GM21825 (cell line): Measurements from ENCODE around the gene HES2.
"Not testable (repeated sequence)": the region's sequence is repeated elsewhere in the genome, so short reads cannot be mapped to it uniquely, and the experiment has no call there.

Source experiments
- ATAC-seq: cut with Tn5 transposase; IDR thresholded peaks from one replicate; pipeline ENCODE4 v1.9.1; 2021; ENCODE audit warnings: mild to moderate bottlenecking, moderate library complexity; ENCODE audit not compliant: unreplicated experiment

Gene HES2

DNA sequence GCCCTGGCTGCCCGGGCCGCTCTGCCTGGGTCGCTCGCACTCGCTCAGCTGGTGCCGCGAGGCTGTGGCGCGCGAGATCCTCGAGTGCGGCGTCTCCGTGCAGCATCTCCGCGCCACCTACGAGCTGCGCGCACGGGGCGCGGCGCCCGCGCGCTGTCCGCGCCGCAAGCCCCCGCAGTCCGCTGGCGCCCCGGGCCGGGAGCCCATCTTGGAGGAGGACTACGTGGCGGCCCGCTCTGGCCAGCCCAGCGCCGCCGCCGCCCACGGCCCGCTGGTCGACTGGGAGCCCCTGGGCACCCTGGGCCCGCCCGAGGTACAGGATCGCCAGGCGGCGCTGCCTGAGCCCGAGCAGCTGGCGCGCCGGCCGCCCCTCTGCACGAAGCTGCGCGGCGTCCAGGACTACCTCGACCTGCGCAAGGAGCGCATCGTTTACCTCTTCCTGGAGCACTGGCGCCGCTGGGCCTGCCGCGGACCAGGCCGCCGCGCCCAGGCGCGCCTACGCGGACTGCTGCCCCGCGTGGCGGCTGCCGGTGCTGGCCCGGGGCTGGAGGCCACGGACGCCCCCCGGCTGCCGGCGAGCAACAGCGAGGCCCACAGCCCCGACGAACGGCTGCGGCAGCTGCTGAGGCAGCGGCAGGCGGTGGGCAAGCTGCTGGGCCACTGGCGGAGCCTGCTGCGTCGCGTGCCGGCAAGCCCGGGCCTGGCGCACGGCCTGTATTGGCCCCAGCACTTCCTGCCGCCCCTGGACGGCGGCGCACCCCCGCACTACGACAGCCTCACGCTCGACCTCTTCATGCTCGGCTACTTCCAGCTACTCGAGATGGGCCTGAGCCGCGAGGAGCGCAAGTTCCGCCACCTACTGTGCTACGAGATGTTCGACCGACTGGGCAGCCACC is 35.4 kb upstream of the HES2 start:
- ATAC-seq, result no peak

DNA sequence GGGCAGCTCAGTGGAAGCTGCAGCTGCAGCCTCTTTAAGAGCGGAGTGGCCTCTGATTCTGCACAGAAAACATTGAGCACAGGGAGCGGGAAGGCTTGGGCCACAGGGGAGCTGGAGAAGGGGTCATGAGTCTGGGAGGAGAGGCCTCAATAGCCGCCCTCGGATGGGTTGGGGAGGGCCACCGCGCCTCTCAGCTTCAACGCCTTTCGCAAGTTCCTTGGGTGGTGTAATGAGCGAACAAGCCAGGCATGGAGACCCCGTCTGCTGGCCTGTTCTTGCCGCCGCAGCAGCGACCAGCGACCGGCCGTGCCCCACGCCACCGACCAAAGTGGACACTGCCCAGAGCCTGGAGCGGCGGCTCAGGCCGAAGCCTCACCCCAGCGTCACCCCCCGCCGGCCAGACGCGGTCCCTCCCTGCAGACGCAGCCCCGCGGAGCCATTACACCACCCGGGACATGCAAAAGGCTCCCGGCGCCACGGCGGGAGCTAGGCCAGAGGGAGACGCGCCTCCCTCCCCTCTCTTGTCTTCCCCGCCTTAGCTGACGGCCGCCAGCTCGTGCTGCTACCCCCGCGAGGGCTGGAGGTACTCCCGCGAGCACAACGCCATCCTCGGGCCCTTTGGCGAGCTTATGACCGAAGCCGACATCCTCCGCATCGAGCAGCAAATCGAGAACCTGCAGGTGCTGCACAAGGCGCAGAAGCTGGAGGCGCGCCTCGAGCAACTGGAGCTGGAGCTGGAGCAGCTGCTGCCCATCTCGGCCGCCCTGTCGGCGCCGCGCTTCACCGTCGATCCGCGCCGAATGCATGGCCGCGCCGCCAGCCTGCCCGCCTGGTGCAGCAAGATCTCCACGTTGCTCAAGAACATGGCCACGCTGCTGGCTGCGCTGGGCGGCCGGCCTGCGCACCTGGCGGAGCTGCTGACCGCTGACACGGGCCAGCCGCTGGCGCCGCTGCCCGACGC is 34.5 kb upstream of the HES2 start:
- ATAC-seq, result not testable (repeated sequence)

DNA sequence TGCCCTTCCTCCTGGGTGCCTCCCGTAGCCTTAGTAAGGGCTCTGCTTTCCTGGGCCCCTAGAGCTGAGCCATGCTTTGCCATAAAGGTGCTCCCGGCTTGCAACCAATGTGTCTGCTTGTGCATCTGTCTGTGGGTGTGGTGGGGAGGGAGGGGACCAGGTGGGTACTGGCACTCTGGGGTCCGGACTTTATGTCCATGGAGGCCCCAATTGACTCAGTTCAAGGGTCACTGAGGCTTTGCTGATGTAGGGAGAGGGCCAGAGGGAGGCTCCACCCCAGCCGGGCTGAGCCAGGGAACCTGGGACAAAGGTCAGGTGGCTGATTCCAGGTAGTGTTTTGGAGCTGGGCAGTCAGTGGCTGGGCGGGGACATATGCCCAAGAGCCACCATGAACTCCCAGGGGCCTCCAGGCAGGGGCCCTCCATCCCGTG is 31.2 kb upstream of the HES2 start:
- ATAC-seq, result no peak

DNA sequence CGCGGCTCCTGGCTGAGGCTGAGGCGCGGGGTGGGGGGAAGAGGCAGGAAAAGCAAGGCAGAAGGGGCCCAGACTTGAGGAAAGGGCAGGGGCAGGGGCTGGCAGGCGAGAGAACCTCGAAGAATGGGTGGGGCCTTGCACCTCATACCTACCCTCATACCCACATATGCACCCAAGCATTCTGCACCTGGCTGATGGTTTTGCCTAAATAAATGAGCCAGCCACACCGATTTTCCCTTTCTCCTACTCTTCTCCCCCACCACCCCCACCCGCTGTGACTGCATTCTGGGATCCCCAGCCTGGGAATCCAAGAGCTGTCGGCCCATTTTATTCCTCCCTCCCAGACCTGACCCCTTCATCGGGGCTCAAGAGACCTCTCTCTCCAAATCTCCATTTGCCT is 30.8 kb upstream of the HES2 start:
- ATAC-seq, result not testable (repeated sequence)

DNA sequence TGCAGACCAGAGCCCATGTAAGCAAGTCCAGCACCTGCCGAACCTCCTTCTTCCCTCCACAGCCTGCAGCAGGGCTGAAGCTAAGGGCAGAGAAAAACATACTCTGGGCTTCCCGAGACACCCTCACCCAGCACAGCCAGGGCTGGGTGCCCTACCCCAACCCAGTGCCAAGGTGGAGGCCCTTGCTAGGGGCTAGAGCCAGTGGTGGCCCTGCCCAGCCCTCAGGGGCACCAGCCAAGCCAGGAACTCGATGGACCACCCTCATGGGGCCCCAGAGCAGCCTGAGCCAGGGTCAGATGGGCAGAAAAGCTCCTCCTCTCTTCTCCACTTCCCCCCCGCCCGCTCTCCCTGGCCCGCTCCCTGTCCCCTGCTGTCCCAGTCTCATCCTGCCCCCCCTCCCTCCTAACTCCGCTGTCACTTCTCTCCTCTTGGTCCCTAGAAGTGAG is 30.3 kb upstream of the HES2 start:
- no peak for ATAC-seq

DNA sequence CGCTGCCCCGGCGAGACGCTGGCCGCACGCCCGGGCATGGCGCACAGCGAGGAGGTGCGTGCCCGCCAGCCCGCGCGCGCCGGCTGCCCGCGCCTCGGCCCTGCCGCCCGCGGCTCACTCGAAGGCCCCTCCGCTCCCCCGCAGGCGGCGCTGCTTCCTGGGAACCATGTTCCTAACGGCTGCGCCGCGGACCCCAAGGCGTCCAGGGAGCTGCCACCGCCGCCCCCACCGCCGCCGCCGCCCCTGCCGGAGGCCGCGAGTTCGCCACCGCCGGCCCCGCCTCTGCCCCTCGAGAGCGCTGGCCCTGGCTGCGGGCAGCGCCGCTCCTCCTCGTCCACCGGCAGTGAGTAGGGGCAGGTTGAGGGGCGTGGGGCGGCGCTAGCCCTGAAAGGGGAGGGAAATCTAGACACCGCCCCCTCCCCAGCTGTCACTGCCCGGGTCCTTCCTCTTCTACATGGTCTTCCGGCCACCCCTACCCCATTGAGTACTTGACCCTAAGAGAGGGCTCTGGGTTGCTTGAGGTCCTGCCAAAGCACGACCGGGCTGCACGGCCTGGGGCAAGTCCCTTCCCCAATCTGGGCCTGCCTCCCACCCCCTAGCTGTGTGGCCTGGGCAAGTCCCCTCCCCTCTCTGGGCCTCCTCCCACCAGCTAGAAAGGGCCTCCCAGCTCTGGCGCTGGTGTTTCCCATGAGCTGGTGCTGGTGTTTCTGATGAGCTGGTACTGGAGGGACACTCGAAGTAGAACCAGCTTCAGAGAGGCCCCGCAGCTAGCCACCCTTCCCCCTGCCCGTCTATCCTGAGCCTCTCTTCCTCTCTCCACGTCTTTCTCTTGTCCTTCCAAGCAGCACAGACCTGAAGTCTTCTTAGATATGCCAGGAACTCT is 29.3 kb upstream of the HES2 start:
- ATAC-seq, result no peak

DNA sequence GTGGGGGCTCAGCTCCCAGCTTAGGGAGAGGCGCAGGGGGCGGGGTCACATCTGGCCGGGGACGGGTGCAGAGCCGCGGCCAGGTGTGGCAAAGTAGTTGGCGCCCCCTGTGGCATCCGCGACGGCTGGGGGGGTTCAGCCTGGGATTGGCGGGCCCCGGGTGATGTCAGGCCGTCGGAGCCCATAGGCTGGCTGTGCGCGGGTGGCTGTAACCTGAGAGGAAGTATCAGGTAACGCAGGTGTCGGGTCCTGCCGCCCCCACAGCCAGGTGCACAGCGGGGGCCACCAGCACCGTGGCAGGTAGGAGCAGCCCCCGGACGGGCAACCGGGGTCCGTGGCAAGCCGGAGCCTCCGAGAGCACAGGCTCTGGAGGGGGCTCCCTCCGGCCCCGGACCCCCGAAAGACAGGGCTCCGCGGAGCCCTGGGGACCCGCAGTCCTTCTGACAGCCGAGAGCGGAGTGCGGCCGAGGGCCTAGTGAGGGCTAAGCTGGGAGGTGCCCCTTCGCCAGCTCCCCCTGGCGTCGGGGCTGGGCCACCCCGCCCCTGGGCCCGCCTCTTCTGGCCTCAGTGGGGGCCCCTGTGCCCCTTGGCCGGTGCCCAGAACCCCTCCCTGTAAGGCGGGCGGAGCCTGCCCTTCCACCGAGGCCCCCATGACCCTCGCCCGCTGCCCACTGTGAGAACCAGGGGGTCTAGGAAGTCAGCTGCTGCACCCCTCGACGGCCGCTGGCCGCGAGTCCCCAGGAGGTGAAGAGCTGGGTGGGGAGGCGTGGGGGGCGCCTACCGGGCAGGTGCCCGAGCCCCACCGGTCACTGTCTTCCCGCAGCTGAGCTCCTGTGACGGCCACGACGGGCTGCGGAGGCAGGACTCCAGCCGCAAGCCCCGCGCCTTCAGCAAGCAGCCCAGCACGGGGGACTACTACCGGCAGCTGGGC is 28.4 kb upstream of the HES2 start:
- ATAC-seq, result no peak

DNA sequence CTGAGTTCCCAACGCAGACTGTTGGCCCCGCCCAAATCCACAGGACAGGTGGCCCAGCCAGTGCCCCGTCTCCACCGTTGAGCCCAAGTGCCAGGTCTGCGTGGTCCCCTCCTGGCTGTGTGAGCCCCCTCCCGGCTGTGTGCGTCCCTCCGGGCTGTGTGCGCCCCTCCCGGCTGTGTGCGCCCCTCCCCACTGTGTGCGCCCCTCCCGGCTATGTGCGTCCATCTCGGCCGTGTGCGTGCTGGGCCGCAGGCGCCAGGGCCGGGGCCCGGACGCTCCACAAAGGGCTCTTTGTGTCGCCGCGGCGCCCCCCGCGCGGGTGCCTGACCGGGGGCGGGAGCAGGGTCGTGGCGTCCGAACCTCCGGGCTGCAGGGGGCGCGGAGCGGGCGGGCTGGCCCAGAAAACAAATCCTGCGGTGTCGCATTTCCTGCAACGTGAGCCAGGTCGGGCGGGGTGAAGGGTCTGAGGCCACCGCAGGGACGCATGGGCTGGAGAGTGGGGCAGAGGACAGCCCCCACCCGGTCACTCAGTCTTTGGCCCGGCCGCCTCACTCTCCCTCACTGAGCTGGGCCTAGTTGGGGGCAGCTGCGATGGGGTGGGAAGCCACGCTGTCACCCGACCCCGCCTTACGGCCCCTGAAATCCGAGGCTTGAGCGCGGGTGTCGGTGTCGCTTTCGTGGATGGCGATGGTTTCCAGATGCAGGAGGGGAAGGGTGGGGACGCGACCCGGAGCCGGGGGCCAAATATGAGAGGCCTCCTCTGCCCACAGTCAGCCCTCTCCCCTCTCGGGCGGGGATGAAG is 27.5 kb upstream of the HES2 start:
- no peak for ATAC-seq

DNA sequence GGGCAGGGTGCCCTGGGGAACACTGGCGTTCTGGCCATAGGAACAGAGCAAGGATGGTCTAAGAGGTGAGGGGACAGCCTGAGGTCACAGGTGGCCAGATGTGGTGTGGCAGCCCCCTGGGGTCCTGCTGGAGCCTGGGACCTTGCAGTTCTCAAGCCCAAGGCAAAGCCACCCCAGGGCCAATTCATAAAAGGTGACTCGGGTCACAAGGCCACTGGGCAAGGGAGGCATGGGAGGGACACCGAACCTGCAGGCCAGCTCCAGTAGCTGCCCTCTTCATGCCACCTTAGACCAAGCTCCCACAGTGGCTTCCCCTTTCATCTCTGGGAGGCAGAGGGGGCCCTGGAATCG is 26.9 kb upstream of the HES2 start:
- ATAC-seq, result no peak

DNA sequence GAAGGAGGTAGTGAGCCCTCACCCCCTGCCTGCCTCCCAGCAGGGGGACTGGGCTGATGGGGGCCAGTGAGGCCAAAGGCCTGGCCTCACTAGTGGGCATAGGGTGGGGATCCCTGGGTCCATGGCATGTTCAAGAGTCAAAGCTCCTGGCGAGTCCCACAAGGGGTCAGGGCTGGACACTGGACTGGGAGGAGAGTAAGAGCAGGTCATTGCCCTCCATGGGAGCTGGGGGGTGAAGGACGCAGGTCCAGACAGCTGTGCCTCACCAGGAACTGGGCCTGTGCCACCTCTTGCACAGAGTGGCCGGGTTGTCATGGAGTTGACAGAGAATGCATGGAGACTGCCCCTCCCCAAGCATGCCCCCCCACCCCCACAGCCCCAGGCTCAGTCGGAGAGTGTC is 26.2 kb upstream of the HES2 start:
- ATAC-seq, result not testable (repeated sequence)

DNA sequence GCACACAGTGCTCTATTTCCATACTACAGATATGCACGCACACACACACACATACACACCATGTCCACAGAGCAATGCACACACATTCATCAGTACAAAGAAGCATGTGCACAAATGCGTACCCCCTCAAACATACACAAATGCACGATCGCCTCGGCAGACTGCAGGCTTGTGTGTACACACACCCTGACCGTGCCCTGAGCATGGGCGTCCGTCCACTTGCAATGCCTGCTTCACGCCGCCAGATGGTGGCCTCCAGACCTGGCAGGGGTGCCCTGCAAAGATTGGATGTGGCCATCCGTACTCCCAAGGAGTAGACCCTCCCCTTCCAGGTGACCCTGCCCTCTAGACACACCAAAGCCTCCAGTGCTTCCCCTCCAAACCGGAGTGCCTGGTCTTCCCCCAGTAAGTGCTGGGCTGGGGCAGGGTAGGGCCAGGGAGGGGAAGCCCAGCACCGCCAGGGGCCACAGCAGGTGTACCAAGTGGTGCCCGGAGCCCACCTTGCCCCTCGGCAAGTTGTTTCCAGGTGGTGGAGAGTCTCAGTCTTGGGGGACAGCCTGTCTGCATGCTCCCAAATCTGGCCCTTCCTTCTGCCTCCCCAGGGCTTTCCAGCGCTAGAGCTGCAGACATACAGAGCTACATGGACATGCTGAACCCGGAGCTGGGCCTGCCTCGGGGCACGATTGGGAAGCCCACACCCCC is 25.5 kb upstream of the HES2 start:
- ATAC-seq, result no peak

DNA sequence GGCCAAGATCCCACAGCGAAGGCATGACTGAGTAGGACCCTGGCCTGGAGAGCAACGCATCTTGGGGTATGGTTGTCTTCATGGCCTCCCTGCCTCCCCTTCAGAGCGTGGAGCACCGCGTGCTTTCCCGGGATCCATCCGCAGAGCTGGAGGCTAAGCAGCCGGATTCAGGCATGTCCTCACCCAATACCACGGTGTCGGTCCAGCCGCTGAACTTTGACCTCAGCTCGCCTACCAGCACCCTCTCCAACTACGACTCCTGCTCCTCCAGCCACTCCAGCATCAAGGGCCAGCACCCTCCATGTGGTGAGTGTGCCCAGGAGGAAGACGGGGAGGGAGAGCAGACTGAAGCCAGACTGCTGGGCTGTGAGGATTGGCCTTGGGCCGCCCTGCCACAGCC is 24.7 kb upstream of the HES2 start:
- no peak for ATAC-seq

DNA sequence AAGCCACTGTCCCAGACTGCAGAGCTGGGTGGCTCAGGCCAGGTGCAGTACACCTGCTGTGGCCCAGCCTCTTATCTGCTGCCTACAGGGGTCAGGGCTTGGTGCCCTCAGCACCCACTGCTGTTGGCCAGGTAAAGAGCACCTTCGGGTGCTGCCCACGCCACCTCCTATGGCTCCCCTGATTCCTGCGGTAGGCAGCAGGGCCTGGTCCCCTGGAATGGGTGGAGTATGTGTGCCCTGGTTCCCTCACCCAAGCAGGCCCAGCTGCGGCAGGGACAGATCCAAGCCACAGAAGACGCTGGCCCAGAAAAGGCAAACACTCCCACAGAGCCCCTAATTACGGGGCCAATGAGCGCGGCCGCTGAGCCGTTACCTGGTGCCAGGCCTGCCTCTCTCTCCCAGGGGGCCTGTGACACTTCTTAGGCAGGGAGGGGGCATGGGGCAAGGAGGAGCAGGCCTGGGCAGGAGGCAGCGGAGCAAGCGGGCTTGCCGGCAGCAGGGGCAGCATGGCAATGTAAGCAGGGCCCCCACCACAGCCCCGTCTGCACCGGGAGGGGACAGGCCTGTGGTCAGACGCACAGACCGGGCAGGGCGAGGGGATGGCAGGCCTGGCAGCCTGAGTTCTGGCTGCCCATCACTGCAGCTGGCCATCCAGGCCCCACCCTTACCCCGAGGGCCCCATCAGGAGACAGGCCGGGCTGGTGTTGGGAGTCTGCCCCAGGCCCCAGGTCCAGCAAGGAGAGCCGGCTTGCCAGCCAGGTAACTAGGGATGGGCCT is 23.8 kb upstream of the HES2 start:
- no peak for ATAC-seq

DNA sequence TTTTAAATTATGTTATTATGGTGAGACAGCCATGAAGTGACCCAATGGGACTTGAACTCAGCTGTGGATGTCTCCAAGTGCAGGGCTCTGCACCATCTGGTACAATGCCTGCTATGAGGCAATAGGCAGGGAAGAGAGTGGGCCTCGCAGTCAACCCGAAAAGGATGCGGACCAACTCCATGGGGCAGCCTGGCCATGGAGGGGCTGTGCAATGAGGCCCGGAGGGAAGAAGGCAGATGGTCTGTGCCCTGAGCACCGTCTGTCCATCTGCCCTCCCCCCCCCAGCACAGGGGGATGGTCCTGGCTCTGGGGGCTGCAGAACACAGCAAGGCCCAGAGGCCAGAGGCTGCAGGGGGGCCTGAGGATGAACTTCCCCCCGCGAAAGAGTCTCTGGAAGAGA is 21.9 kb upstream of the HES2 start:
- no peak for ATAC-seq

DNA sequence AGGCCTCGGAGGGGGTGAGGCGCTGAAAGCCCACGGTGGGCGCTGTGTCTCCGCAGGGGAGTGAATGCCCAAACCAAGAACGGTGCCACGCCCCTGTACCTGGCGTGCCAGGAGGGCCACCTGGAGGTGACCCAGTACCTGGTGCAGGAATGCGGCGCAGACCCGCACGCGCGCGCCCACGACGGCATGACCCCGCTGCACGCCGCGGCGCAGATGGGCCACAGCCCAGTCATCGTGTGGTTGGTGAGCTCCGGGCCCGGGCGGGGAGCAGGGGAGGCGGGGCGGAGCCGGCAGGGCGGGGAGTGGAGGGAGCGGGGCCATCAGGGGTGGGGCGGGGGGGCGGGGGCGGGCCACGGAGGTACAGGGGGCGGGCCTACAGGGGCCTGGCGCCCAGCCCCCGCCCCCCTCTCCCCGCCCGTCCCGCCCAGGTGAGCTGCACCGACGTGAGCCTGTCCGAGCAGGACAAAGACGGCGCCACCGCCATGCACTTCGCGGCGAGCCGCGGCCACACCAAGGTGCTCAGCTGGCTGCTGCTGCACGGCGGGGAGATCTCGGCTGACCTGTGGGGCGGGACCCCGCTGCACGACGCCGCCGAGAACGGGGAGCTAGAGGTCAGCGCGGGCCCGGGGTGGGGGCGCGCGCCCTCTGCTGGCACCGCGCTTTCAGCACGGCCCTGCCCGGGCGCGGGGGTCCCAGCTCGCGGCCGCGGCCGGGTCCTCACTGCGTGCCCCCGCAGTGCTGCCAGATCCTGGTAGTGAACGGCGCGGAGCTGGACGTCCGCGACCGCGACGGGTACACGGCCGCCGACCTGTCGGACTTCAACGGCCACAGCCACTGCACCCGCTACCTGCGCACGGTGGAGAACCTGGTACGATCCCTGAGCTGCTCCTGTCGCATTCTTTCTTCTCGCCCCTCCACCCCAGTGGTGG is 20.7 kb upstream of the HES2 start:
- no peak for ATAC-seq

DNA sequence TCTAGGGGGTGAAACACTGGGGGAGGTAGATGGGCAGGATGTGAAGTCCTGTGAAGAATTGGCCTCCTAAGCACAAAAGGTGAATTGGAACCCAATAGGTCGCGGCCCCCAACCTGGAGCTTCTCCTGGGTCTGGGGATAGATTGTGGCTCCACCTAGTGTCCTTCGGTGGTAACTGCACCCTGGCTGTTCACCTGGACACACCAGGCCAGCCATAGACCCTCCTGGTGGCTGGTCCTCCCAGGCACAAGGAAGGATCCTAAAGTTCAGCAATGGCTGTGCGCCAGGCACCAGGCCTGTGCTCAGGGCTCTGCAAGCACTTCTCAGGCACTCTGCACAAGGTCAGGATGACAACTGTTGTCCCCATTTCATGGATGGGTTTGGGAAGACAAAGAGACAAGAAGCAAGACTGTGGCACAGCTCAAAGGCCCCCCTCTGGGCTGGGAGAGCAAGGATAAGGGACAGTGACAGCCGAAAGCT is 18.4 kb upstream of the HES2 start:
- ATAC-seq, result no peak
